ENCODE data around the gene IL25.

IL25 gene

DNA sequence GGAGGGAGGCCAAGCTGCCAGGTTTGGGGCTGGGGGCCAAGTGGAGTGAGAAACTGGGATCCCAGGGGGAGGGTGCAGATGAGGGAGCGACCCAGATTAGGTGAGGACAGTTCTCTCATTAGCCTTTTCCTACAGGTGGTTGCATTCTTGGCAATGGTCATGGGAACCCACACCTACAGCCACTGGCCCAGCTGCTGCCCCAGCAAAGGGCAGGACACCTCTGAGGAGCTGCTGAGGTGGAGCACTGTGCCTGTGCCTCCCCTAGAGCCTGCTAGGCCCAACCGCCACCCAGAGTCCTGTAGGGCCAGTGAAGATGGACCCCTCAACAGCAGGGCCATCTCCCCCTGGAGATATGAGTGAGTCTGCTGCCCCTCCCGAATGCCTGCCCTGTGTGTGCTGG lies 432 bp downstream of the IL25 start:
- no peak for DNase-seq
- TF ChIP-seq, protein P1, sequence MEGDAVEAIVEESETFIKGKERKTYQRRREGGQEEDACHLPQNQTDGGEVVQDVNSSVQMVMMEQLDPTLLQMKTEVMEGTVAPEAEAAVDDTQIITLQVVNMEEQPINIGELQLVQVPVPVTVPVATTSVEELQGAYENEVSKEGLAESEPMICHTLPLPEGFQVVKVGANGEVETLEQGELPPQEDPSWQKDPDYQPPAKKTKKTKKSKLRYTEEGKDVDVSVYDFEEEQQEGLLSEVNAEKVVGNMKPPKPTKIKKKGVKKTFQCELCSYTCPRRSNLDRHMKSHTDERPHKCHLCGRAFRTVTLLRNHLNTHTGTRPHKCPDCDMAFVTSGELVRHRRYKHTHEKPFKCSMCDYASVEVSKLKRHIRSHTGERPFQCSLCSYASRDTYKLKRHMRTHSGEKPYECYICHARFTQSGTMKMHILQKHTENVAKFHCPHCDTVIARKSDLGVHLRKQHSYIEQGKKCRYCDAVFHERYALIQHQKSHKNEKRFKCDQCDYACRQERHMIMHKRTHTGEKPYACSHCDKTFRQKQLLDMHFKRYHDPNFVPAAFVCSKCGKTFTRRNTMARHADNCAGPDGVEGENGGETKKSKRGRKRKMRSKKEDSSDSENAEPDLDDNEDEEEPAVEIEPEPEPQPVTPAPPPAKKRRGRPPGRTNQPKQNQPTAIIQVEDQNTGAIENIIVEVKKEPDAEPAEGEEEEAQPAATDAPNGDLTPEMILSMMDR (IDR thresholded peaks at IDR 0.05; ENCODE audit: low read depth, low read length) = no peak
- Histone ChIP-seq H3K4me3 (ENCODE audit: low read depth, low read length) (no peak overlapping the region), H3K9me3 (ENCODE audit: severe bottlenecking) (no peaks in the 10 kb centered on the region), H3K27me3 (ENCODE audit: insufficient read depth, low read depth, severe bottlenecking) (no peaks in the 10 kb centered on the region), H3K27ac (no peak overlapping the region), H3K36me3 (no peaks in the 10 kb centered on the region)

DNA sequence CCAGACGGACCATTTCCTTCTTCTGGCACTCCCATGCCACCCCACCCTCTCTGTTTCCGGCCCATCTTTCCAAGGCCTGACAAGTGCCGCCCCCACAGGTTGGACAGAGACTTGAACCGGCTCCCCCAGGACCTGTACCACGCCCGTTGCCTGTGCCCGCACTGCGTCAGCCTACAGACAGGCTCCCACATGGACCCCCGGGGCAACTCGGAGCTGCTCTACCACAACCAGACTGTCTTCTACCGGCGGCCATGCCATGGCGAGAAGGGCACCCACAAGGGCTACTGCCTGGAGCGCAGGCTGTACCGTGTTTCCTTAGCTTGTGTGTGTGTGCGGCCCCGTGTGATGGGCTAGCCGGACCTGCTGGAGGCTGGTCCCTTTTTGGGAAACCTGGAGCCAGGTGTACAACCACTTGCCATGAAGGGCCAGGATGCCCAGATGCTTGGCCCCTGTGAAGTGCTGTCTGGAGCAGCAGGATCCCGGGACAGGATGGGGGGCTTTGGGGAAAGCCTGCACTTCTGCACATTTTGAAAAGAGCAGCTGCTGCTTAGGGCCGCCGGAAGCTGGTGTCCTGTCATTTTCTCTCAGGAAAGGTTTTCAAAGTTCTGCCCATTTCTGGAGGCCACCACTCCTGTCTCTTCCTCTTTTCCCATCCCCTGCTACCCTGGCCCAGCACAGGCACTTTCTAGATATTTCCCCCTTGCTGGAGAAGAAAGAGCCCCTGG lies 3.1 kb downstream of the IL25 start:
- no peaks in the 10 kb centered on the region for H3K27me3 ChIP-seq (ENCODE audit: insufficient read depth, low read depth, severe bottlenecking)
- no peak overlapping the region for H3K4me3 ChIP-seq (ENCODE audit: low read depth, low read length)
- H3K27ac ChIP-seq = no peak overlapping the region
- no peaks in the 10 kb centered on the region for H3K36me3 ChIP-seq
- TF ChIP-seq, protein P1 (IDR thresholded peaks at IDR 0.05; ENCODE audit: low read depth, low read length) = no peak
- no peak for DNase-seq
- H3K9me3 ChIP-seq (ENCODE audit: severe bottlenecking) = no peaks in the 10 kb centered on the region

DNA sequence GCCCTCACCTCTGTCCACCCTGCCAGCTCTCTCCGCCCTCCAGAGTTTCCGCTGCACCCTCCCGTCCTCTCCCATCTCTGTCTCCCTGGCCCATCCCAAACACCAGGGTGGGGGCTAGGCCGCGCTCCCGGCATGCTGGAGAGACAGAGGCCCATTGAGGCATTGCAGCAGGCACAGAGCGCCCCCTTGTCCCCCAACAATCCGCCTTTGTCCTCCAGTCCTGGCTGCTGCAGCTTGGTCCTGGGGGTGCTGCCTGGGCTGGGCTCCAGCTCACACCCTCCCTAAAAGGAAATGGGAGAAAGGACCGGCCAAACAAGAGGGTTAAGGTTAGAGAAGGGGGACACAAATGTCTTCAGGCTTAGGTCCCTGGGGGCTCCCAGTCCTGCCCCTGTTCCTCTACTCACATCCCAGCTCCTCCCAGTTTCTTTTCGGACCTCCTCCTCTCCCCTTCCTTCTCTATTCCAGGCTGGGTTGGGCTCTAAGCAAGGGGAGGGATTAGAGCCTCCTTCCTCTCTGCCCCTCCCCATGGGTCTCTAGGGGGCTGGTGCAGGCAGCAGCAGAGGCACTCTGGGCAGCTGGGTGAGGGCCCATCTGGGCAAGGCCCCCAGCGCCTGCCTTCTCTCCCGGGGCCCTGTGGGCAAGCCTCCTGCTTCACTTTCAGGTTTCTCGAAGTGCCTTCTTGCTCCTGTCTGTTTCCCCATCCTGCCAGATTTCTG lies 4.0 kb downstream of the IL25 start, which contains the start of gene CMTM5:
Gene CMTM5 (plus strand): TSS at position 565 of the 716 bp plus-strand sequence. CDS start 206 bp downstream, outside the sequence.
- Histone ChIP-seq H3K27me3 (ENCODE audit: insufficient read depth, low read depth, severe bottlenecking) (no peaks in the 10 kb centered on the region), H3K27ac (no peak within 1 kb of the TSS), H3K4me3 (ENCODE audit: low read depth, low read length) (no peak within 1 kb of the TSS), H3K9me3 (ENCODE audit: severe bottlenecking) (no peaks in the 10 kb centered on the region), H3K36me3 (no peaks in the 10 kb centered on the region)
- DNase-seq = no peak
- TF ChIP-seq, protein P1 (IDR thresholded peaks at IDR 0.05; ENCODE audit: low read depth, low read length) = no peak

DNA sequence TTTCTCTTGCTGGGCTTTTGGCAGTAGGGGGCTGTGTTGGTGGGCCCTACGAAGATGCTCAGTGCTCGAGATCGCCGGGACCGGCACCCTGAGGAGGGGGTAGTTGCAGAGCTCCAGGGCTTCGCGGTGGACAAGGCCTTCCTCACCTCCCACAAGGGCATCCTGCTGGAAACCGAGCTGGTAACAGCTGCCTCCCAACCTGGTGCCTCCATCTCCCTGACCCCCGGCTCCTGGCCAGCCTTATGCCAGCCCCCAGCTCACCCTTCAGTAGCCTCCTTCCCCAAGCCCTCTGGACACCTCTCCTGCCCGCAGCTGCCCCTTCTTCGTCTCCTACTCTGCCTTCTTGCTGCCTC lies 4.6 kb downstream of the IL25 start:
- Histone ChIP-seq H3K27me3 (ENCODE audit: insufficient read depth, low read depth, severe bottlenecking) (no peaks in the 10 kb centered on the region), H3K9me3 (ENCODE audit: severe bottlenecking) (no peaks in the 10 kb centered on the region), H3K4me3 (ENCODE audit: low read depth, low read length) (no peak overlapping the region), H3K27ac (no peak overlapping the region), H3K36me3 (no peaks in the 10 kb centered on the region)
- TF ChIP-seq, protein P1 (IDR thresholded peaks at IDR 0.05; ENCODE audit: low read depth, low read length) = no peak
- DNase-seq = no peak

DNA sequence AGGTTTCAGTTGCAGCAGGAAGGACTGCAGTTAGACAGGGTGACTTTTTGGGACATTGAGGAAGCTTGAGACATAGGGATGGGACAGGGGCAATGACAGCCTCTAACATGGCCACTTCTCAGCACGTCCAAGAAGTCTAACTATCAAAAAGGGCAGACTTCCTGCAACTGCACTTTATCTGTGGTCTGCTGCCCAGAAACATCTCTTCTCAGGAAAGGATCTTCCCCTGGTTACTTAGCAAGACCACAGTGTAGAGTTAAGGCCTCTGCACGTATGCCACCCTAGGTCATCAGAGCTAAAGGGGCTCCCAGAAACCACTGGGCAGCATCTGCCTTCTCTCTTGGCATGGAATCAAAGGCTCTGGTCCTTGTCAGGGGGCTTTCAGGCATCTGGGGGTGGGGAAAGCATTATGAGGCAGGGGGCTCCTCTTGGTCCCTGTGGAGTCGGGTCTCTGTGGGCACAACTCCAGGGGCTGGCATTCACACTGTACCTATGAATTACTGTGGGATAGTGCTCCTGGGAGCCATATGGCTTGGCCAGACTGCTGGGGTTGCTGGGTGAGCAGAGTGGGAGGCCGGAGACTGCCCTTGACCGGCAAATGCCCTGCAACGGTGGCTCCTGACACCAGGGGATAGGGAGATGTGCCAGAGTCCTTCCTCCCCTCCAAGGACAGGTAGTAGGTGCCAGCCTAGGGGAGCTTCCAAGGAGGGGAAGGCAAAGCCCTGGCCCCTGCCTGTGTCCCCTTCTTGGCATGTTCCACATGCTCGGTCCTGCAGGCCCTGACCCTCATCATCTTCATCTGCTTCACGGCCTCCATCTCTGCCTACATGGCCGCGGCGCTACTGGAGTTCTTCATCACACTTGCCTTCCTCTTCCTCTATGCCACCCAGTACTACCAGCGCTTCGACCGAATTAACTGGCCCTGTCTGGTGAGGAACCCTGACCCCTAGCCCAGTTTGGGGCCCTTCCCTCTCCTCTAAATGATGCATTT lies 5.3 kb downstream of the IL25 start:
- Histone ChIP-seq H3K9me3 (ENCODE audit: severe bottlenecking) (no peaks in the 10 kb centered on the region), H3K4me3 (ENCODE audit: low read depth, low read length) (no peak overlapping the region), H3K27me3 (ENCODE audit: insufficient read depth, low read depth, severe bottlenecking) (no peaks in the 10 kb centered on the region), H3K36me3 (no peaks in the 10 kb centered on the region), H3K27ac (no peak overlapping the region)
- TF ChIP-seq, protein P1 (IDR thresholded peaks at IDR 0.05; ENCODE audit: low read depth, low read length) = no peak
- no peak for DNase-seq

Data from WERI-Rb-1 (cell line).